GM18907 (cell line): ENCODE results near the gene PCF11.
A peak's percentile ranks its signal among the peaks of the same experiment; 100 is the strongest.

Experiments
- ATAC-seq: cut with Tn5 transposase; IDR thresholded peaks from one replicate; pipeline ENCODE4 v1.9.1; 2021; ENCODE audit warnings: mild to moderate bottlenecking, moderate library complexity; ENCODE audit not compliant: unreplicated experiment

PCF11 gene

DNA sequence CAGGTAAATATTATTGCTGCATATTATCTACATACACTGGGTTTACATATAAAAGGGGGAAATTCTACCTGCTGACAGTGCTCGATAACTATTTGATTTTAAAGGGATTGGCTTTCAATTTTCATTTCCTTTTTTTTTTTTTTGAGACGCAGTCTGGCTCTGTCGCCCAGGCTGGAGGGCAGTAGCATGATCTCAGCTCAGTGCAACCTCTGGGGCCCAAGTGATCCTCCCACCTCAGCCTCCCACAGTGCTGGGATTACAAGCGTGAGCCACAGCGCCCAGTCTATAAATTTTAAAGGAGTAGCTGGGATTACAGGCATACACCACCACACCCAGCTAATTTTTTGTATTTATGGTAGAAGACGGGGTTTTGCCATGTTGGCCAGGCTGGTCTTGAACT, 3.2 kb upstream of the PCF11 start:
- ATAC-seq = no peak

DNA sequence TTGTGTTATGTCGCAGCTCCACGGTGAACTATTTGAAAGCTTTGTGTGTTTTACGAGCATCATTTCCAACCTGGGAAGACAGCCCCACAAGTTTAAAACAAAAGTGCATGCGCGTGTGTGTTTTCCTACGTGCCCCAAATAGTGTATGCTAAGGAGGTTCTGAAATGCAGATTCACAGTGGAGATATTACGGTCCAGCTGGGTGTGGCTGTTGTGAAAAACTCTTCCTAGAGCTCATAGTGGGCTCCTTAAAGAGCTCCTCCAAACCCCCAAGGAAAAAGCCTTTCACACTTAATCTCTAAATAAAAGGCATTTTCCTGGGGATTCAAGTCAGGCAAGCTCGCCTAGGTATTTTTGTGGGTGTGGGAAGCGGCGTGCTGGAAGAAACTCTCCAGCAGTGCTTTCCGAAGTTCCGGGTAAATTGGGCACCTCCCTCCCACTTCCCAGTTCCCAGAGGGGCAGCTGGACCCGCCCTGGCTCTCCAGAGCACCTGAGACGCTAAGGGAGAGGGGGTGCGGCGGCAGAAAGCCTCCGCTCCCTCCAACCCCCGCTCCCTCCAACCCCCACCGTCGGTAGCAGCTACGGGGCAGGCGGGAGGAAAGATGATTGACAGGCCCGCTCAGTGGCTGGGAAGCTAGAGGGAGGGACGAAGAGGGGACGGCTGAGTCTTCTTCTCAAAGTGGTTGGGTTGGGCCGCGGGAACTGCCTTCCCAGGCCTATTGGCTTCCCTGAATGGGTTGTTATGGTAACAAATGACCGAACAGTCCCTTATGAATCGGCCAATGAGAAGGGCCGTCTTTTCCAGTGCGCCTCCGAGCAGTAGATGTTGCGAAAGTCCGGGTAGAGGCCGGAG, 561 bp upstream of the PCF11 start:
- peak; percentile 97 for ATAC-seq

DNA sequence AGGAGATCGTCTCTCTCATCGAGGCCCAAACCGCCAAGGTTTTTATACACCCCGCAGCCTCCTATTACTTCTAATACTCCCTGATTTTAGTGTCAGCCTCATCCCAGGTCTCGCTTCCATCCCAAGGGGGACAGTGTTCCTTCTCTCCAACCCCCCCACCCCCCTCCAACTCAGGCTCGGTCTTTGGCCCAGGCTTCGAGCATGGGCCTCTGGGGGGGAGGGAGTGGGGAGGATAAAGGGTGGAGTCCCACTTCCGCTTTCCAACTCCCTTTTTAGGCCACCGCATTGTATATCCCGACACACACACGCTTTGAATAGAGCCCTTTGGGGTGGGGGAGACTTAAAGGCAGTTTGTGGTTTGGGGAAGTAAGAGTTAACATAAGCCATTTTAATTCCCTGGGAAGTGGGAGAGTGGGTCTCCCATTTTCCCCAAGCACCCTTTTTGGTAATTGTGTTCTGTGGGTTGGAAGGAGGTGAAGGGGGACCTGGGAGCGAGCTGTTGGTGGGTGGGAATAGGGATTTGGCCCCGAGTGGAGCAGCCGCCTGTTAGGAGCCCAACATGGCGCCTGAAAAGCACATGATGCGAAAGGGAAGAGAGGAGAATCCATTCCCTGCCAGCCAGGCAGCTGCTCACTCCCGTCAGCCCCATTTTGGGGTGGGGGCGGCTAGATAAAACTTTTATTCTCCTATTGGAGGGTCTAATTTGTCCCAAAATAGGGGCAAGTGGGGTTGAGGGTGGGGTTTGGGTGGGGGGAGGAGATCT, 844 bp downstream of the PCF11 start:
- no peak for ATAC-seq

DNA sequence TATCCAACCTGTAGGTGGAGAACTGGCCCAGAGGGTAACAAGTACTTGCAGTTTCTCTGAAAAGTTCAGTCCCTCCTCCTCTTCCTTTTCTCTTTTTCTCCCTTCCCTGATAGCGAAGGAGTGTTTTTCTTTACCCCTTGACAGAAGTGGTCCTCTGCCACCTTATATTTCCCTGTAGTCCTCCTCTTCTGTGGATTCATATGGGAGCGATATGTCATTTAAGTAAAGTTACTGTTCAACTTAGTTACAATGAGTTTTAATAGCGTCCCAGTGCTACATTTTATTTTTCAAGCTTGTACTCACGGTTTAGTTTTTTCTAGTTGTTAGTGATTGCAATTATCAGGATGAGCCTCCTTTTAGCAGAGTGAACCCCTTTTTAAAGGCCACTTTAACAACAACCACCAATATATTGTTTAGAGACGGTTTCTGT, 1.4 kb downstream of the PCF11 start:
- no peak for ATAC-seq

DNA sequence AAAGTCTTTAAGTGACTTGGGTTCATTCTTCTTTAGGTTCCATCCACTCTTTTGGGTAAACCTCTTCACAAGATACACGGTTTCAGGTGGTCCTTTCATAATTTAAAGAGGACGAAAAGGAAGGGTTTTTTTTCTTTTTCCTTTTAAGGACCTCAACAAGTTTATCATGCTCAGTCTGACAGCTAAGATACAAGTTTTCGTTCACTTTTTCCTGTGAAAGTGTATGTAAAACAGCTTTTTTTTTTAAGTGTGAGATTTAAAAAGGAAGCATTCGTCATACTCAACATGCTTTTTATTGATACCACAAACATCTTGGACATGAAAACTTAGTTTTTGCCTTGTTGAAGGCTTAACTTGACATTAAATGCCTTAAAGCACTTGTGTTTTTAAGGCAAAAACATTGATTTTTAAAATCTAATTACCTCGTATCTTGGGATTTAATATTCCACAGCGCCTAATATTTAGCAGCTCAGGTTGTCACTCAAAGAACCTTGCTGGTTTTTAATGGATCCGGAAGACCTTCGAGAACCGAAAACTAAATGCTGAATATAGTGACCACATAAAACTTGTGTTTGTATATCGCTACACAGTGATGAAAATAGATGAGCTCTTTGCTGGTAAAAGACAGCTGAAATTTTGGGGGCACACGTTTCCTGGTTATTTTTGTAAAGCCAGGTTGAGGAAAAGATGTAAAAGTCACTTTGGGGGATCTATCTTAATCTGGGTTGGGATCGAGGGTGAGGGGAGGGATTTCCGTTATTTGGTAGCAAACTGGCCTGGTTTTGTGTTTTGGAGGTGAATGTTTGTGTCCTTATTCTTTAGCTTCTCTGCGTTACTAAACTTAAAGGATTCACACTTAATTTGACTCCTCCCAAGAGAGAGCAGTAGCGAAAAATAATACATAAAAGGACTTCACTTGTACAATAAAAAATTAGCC, 2.3 kb downstream of the PCF11 start:
- ATAC-seq = no peak

DNA sequence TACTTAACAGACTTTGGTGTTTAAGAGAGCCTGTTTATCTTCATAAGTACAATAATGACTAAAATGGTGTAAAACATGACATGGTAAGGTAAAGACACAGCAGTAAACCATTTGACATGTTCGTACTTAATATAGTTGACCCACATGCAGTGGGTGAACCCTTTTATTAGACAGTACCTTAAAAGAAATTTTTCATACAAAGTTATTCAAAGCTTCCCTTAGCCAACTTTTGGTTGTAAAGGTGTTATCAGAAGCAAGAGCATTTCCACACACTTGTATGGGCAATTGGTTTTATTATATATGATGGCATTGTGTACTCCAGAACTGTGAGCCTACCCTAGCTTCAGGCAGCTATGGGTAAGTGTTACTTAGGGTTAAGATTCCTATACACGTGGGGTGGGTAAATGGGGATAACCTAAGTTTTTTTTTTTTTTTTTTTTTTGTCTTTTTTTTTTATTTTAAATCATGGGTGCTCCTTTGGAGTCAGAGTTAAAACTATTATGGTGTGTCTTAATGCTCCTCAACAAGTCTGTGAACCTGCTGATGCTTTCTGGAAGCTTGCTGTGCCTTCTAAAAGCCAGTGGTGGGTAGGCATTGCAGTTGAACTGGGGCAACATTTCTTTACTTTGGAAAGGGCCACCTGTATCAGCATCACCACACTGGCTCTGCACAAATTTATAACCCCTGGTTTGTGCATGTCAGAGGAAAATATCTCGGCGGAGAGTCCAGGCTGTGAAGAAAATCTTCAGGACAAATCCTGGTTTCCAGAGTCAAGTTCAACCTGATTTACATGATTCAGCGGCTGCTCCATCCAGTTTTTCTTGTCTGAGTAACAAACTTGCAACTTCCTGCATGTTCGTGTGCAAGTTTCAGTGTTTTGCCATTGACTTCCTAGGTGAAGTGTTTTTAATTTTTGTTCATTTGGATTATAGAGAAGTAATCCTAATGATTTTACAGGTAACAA, 3.3 kb downstream of the PCF11 start:
- no peak for ATAC-seq

DNA sequence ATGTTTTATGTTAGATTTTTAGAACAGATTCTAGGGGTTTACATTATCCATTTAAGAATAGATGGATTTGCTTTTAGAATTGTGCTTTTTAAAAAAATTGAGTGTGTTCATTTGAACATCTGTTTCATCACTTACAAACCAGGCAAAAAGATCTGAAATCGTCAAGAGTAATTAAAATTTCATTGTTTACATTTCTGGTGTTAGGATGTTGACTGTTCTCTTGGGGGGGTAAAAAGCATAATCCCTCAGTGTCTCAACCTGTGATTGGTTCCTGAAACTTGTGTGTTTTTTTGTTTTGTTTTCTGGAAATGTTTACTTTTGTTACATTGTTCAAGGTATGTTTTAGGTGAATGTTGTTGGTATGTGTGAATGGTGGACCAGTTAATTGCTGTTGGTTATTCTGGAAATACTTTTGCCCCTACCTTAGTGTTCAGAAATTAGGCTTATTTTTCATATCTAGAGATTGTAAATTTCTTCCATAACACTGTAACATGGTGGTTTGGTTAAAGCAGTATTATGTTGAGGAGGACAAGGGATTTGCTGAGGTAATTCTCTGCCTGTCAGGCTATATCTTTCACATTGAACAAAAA, 4.8 kb downstream of the PCF11 start:
- no peak for ATAC-seq

DNA sequence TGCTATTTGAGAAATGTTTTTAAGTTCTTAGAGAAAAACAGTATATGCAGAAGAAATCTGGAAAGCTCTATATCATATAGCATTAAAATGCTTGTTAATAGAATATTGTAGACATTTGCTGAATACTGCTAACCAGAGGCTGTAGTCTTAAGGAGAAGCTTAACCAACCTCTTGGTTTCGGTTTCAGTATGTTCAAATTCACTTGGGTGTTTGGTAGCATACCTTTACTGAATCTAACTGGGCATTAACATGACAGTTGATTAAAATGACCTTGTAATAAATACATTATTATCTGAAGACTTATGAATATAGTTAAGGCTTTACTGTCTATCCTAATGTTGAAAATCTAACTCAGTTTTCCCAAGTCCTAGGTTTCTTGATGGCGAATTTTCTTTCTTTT, 5.4 kb downstream of the PCF11 start:
- ATAC-seq = peak; percentile 60

DNA sequence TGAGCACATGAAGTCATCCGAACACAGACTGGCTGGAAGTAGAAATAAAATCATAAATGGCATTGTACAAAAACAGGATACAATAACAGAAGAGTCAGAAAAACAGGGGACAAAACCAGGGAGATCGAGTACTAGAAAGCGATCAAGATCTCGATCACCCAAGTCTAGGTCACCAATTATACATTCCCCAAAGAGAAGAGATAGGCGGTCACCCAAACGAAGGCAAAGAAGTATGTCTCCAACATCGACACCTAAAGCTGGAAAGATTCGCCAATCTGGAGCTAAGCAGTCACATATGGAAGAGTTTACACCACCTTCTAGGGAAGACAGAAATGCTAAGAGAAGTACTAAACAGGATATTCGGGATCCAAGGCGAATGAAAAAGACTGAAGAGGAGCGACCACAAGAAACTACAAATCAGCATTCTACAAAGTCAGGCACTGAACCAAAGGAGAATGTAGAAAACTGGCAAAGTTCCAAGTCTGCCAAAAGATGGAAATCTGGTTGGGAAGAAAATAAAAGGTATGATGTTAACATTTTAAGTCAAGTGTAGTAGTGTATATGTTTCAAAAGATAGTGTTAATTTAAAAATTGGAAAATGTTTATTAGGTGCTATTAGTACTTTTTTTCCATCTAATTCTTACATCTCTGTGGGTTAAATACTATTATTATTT, 9.4 kb downstream of the PCF11 start:
- ATAC-seq = no peak

DNA sequence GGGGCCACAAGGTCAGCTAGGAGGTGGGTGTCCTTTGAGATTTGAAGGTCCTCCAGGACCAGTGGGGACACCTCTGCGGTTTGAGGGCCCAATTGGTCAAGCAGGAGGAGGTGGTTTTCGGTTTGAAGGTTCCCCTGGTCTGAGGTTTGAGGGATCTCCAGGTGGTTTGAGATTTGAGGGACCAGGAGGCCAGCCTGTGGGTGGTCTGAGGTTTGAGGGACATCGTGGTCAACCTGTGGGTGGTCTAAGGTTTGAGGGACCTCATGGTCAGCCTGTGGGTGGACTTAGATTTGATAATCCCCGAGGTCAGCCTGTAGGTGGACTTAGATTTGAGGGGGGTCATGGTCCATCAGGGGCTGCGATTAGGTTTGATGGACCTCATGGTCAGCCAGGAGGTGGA, 11.8 kb downstream of the PCF11 start:
- ATAC-seq = no peak

DNA sequence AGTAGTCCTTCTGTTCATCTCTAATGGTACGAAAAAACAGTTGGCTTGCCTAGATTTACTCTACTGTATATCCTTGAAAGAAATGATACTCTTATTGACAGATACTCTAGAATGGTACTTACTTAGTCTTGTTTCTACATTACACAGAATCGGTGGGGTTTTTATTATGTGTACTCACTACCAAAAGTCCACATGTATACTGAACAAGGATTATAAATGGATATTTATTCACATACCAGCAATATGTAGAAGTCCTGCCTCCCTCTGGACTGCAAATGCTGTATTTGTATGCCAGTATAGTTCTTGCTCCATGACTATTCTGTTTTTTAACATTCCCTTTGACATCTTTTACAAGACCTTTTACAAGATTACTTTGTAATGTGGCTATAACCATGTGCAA, 13.9 kb downstream of the PCF11 start:
- no peak for ATAC-seq

DNA sequence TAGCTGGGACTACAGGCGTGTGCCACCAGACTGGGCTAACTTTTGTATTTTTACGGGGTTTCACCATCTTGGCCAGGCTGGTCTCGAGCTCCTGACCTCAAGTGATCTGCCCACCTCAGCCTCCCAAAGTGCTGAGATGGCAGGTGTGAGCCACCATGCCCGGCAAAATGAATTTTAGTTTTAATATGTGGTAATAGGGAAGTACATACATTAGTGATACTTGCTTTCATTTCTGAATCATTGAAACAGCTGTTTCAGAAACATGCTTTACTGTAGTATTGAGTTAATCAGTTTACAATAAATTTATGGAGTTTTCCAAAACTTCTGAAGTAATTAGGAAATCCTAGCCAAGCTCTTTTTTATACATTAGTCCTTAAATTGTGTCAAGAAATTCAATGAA, 15.6 kb downstream of the PCF11 start:
- no peak for ATAC-seq

DNA sequence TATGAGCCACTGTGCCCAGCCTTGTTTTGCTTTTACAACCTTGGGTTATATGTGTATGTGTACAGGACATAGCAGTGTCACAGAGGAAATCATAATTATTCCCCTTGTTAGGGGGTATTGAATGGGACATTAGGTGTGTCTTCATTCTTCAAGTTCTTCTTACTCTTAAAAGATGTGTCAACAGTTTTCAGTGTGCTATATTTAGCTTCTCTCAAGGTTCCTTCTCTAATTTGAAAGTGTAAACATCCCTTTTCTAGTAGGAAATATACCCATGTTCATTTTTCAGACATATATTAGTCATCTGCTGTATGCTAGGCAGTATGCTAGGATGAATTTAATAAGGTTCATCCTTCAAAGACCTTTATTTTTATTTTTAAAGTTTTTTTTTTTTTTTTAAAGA, 17.1 kb downstream of the PCF11 start:
- no peak for ATAC-seq

DNA sequence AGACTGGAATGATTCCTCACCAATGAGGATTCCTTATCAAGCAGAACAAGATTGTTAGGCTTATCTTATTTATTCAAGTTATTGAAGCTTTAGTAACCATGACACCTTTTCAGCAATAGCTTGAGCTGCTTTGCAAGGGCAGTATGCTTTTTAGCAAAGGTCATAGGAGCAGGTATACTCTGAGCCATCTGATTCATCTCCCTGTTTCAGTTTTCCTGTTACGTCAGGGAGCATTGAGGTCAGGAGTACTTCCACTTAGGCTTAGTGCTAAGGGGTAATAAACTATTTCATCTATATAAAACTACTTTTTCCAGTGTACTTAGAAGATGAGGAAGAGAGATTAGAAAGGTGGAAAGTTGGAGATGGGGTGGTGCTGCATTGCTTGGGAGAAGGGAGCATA, 18.9 kb downstream of the PCF11 start:
- ATAC-seq = no peak

DNA sequence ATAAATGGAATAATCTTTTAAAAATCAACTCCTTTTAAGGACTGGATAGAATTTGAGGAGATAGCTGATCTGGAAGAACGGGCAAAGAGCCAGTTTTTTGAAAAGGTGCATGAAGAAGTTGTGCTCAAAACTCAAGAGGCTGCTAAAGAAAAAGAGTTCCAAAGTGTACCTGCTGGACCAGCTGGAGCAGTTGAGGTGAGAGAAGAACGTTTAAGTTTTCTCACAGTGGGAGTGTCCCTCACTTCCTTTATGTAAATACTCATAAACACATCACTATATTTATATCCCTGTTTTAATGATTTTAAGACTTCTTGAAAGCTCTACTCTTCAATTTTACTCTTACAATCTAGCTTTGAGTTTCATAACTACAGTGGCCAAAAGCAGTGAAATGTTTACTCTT, 24.9 kb downstream of the PCF11 start:
- ATAC-seq = no peak

DNA sequence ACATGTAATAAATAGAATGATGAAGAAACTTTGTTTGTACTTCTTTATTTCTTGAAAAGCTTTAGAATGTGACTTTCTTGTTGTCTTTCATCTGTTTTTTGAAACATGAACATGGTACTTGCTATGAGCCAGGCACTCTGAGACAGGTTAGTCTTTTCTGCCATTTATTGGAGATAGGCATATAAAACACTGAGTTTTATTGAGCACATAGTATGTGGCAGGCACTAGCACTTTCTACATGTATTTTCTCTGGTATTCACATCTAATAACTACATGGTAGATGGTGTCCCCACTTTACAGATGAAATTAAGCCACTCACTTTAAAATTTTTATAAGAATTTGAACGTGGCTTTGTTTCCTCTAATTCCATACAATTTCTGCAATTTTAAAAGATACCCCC, 28.8 kb downstream of the PCF11 start:
- ATAC-seq = no peak

DNA sequence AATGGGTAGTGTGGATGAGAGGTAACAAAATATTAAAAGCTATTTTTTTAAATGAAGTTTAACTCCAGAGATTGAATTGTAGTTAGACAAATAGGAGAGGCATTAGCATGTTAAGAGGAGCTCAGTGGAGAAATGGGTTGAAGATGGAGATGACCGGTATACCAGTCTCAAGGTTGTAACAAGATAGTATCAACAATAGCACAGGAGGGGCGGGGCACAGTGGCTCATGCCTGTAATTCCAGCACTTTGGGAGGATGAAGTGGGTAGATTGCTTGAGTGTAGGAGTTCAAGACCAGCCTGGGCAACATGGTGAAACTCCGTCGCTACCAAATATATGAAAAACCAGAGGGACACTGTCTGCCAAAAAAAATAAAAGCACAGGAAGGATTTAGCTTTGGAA, 30.5 kb downstream of the PCF11 start:
- no peak for ATAC-seq

DNA sequence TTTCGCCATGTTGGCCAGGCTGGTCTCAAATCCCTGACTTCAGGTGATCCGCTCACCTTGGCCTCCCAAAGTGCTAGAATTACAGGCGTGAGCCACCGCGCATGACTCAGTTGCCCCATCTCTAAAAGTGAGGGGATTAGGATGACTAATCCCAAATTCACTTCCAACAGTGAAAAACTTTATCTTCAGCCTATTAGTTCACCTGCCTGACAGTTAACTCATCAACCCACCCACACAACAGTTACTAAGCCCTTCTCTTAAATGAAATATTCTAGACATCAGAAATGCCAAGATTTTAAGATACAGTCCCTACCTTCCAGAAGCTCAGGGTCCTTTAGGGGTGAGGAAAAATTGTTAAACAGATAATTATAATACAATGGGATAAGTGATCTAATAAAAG, 34.6 kb downstream of the PCF11 start:
- no peak for ATAC-seq

DNA sequence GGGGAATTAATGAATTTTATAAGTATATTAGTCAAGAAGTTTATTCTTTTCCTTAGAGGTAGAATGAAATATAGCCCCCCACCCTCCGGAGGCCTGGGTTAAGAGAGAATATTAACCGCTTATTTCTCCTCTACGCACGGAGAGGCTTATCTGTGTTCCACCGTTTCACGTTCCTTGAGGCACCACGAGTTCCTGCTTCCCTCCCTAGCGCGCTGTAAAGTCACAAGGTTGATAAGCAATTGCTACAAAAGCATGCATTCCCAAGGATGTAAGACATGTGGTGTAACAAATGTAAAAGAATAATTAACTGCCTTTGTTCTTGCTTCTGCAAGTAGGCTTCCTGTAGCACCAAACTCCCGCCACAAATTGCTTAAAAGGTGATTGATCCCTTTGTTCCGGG, 35.1 kb downstream of the PCF11 start:
- no peak for ATAC-seq
